GM18505 (cell line): Measurements from ENCODE around the gene MYBPC2.

Source experiments
- ATAC-seq: cut with Tn5 transposase; IDR thresholded peaks from one replicate; pipeline ENCODE4 v1.9.1; 2021; ENCODE audit not compliant: unreplicated experiment
- POLR2A ChIP-seq: IDR thresholded peaks from 4 replicates; pipeline ENCODE4 v1.6.1; 2011; ENCODE audit warnings: borderline replicate concordance; ENCODE audit not compliant: insufficient read depth, insufficient read length; ENCODE audit errors: extremely low read depth

Gene MYBPC2

DNA sequence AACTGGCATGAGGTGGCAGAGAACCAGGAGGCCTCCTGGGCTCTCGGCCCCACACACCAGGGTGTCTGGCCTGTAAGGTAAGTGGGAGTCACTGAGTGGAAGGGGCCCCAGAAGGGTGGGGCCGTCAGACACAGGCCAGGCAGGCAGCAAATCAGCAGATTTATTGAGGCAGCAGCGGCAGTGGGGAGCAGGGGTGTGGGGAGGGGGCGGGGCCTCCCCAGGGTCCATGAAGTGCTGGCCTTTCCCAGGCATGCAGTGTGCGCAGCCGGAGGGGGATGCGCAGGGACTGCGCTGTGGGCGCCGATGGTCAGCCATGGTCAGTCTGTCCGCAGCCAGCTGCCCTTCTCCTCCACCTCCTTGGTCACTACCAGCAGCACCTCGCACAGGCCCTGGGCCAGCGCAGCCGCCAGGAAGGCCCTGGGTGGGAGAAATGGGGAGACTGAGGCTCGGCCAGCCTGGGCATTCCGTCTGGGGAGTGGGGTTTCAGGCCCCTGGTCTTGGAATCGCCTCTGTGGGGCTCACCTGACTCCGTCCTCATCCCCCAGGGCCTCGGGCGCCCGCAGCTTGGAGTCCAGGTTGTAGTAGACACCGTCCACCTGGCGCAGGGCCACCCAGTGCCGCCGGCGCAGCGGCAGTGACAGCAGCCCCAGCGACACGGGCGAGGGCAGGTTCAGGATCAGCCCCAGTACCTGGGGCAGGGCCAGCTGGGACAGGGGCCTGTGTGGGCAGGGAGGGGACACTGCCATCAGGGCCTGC lies 73.3 kb downstream of the MYBPC2 start:
- ATAC-seq, result no peak
- no peak for TF ChIP-seq POLR2A

DNA sequence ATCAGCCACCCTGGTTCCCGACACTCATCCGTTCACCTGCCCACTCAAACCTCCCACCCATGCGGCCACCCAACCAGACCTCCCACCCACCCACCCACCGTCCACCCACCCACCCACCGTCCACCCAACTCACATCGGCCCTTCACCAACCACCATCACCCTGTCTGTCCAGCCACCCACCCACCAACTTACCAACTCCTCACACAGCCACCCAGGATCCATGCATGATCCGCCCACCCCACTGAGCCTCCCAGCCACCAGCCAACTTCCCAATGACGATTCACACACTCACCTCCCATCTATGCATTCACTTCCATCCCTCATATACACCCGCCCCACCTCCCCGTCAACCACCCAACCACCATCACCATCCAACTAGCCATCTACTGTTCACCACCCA lies 74.0 kb downstream of the MYBPC2 start:
- no peak for TF ChIP-seq POLR2A

DNA sequence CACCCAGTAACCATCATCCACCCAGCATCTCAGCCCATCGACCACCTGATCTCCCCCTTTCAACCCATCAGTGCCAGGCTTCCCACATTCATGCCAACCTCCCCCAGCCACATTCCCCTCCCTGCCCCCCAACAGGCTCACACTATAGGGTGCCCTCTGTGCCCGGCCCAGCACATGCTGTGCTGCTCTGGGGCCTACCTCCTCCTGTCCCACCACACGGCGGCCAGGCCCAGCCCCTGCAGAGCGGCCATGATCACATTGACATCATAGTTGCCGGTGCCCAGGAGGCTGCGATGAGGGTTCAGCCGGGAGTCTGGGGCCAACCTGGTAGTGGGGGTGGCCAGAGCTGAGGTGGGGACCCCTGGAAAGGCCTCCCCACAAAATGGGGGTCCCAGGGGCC lies 74.7 kb downstream of the MYBPC2 start:
- no peak for TF ChIP-seq POLR2A
- ATAC-seq, result no peak

More for the DNA sequence above, 74.0 kb downstream of the MYBPC2 start:
- ATAC-seq, result no peak

DNA sequence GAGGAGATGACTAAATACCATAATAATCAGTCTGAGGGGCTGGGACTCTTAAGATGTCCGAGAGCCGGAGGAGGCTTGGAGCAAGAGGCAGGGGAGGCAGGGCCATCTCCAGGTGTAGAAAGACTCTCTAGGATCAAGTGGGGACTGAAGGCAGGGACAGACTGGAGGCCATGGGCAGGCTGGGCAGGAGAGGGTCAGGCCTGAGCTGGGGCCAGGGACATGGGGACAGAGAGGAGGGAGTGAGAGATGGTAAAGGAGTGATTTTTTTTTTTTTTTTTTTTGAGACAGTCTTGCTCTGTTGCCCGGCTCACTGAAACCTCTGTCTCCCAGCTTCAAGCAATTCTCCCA lies 76.1 kb downstream of the MYBPC2 start:
- ATAC-seq, result no peak
- TF ChIP-seq POLR2A, result no peak

DNA sequence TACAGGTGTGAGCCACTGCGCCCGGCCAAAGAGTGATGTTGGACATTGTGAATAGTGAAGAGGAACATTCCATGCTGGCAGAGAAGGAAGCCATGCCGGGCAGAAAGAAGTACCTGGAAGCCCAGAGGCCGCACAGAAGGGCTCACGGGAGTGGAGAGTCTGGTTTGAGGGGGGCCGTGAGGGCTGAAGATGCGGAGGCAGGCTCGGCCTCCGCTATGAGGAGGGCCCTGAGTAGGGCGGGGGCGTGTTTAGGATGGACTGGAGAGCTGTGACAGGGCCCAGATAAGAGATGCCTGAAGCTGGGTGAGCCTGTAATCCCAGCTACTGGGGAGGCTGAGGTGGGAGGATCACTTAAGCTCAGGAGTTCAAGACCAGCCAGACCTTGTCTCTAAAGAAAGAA lies 76.7 kb downstream of the MYBPC2 start:
- no peak for ATAC-seq
- no peak for TF ChIP-seq POLR2A

DNA sequence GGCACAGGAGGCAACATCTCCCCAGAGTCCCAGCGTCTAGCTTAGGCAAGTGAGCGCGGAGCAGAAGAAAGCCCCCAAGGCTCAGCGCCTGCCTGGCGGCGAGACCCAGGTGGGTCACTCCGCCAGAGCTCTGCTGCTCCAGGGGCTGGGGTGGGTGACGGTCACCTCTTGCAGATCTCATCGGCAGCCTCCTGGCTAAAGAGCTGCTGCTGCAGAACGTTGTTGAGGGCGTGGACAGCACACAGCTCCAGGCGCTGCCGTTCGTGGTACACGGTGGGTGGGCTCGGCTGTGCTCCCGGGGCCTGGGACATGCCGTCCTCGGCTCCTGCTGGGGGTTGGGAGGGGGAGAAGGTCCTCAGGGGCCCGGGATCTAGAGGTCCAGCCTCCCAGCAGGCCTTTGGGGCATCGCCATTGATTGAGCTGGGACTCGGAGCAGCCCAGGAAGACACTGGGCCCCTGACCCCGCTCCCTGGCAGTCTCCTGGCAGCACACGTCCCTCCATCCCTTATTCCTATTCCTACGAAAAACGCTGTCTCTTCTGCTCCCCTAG lies 77.5 kb downstream of the MYBPC2 start:
- no peak for ATAC-seq
- TF ChIP-seq POLR2A, result no peak

- no peak for ATAC-seq
- TF ChIP-seq POLR2A, result no peak
Observed at GRCh38 chr19:50510700-50511068, 78.0 kb downstream of the MYBPC2 start.

DNA sequence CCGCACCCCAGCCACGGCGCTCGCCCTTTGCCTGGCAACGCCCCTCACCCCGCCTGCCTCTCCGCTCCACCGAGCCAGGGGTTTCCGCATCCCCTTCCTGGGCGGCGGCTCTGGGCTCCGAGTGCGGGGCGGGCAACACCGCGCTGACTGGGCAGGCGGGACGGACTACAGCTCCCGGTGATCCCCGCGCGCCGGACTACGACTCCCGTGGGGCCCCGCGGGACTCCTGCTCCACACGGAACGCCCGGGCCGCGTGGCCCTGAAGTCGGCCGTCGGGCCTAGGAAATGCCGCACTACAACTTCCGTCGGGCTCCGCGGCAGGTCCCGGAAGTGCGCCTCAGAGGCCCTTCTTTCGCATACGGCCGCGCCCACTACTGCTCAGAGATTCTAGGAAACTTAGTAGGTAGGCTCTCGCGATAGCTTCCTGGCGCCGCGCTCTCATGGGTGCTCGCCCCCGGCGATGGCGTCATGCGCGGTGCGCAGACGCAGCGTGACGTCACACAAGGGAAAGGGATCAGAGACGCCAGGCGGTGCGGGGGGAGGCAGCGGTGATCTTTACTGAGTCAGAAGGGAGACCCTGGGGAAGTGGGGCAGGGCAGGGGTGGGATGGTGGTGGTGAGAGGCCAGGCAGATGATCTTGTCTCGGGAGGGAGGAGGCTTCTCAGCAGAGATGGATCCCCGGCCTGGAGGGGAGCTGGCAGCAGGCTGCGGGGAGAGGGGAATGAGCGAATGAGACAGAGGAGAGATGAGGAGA lies 78.6 kb downstream of the MYBPC2 start, which contains the start of gene JOSD2:
TSS of gene JOSD2 (minus strand) at position 123 of the 754 bp plus-strand sequence. CDS start 760 bp downstream, outside the sequence.
- peak; percentile 47 for TF ChIP-seq POLR2A
- ATAC-seq, result peak; percentile 83

DNA sequence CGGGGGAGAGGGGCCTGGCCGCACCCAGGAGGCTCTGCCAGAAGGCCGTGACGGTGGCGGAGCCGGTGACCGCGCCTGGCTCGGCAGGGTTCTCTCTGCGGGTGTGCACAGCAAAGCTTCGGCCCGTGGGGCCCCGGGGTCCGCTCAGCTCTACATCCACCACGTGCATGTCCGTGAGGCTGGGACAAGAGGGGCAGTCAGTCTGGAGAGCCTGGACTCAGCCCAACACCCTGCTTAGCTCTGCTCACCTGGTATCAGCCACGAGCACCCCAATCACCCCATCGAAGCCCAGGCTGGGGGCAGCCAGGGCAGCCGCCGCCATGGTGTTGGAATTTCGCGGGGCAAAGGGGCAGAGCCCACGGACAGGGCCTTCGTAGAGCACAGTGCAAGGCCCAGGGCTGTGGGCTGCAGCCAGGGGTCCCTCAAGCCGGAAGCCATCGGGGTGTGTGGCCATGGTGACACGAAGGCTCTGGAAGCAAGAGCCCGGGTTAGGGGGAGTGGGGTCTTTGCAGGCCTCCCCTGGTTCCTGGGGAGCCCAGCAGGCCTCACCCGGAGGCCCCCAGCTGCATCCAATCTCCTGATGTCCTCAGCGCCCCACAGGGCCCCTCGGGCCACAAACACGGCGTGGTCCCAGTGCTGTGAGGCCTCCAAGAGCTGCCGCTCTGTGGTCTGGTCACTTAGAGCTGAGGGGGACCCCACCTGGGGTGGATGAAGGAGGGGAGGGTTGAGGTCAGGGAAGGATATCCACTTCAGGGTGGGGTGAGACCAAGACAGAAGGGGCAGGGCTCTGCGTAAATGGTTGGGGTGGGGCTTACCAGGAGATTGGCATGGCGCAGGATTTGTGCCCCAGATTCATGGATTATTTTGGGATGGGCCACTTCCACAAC lies 79.7 kb downstream of the MYBPC2 start:
- ATAC-seq, result no peak
- TF ChIP-seq POLR2A, result no peak

GRCh38 chr19:50512999-50513745 lies 80.5 kb downstream of the MYBPC2 start:
- ATAC-seq, result no peak
- TF ChIP-seq POLR2A, result no peak

DNA sequence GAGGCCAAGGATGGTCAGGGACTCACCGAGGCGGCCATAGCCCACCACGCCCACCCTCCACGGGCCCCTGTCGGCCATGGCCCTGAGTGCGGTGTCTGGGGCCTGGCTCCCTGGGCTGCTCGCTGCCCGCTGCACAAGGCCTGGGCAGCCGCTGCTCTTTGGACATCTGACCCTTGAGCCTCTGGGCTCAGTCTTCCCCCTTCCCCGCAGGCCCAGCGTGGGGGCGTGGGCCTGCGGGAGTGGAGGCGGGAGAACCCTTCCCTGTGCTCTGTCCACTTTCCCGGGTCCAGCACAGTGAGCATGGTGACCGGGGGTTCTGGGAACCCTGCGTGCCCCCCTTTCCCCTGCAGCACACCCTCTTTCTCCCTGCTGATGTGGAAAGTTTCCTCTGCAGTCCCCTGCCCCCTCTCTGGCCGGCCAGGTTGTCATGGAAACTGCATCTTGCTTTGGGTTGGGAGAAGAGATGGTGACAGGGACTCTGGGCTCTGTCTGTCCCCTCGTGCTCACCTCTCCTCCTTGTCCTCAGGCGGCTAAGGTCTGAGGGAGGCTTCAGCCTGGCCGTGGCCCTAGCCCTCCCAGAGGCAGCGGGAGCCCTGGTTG lies 81.2 kb downstream of the MYBPC2 start, which contains the start of gene ASPDH:
TSS of gene ASPDH (minus strand) at position 168 of the 600 bp plus-strand sequence. CDS start at position 78, 90 bp downstream.
- TF ChIP-seq POLR2A, result no peak
- no peak for ATAC-seq
